Hepatocyte (in vitro differentiated cells): ENCODE measurements around the gene MMS19. TPM values are rescaled to one million over a fixed set of nuclear protein-coding genes. Genes with fewer than 3 reads are reported as not detected.

Experiments
- DNase-seq: peaks from one replicate; pipeline ENCODE4 v3.0.0-alpha.2; 2016; ENCODE audit warnings: low spot score
- H2AFZ ChIP-seq: fragments of 200-600 bp; sonication (generic); 2 replicates; pipeline ENCODE4 v1.6.0; 2016; ENCODE audit warnings: antibody characterized with exemption, mild to moderate bottlenecking
- H3K27ac ChIP-seq: fragments of 200-600 bp; sonication (generic); 2 replicates; pipeline ENCODE4 v1.5.1; 2016; ENCODE audit warnings: mild to moderate bottlenecking
- H3K27me3 ChIP-seq: fragments of 200-600 bp; sonication (generic); 2 replicates; pipeline ENCODE4 v1.6.1; 2016
- H3K36me3 ChIP-seq: fragments of 200-600 bp; sonication (generic); replicated peaks from 2 replicates; pipeline ENCODE4 v1.5.1; 2016; ENCODE audit warnings: low read depth; ENCODE audit not compliant: insufficient read depth
- H3K4me1 ChIP-seq: fragments of 200-600 bp; sonication (generic); 2 replicates; pipeline ENCODE4 v1.5.1; 2016; ENCODE audit warnings: mild to moderate bottlenecking, moderate library complexity; ENCODE audit not compliant: insufficient read depth
- H3K4me2 ChIP-seq: fragments of 200-600 bp; sonication (generic); 2 replicates; pipeline ENCODE4 v1.6.0; 2016
- H3K4me3 ChIP-seq: fragments of 200-600 bp; sonication (generic); 2 replicates; pipeline ENCODE4 v1.5.1; 2016; ENCODE audit warnings: mild to moderate bottlenecking
- H3K79me2 ChIP-seq: fragments of 200-600 bp; sonication (generic); 2 replicates; pipeline ENCODE4 v1.6.0; 2017; ENCODE audit warnings: mild to moderate bottlenecking
- H3K9me2 ChIP-seq: fragments of 200-600 bp; sonication (generic); replicated peaks from 2 replicates; pipeline ENCODE4 v1.6.0; 2017; ENCODE audit warnings: mild to moderate bottlenecking; ENCODE audit not compliant: insufficient read depth
- H3K9me3 ChIP-seq: fragments of 200-600 bp; sonication (generic); 2 replicates; pipeline ENCODE4 v1.5.1; 2016; ENCODE audit warnings: low read depth, mild to moderate bottlenecking
- H4K20me1 ChIP-seq: fragments of 200-600 bp; sonication (generic); 2 replicates; pipeline ENCODE4 v1.6.0; 2016; ENCODE audit warnings: mild to moderate bottlenecking; ENCODE audit not compliant: insufficient read depth, poor library complexity, severe bottlenecking
- CTCF ChIP-seq: fragments of 200-600 bp; sonication (generic); IDR thresholded peaks from 2 replicates; pipeline ENCODE4 v1.5.1; 2016; ENCODE audit warnings: antibody characterized with exemption, mild to moderate bottlenecking; ENCODE audit not compliant: poor library complexity
- EZH2 ChIP-seq: fragments of 200-600 bp; sonication (generic); IDR thresholded peaks from 2 replicates; pipeline ENCODE4 v1.6.1; 2016; ENCODE audit warnings: antibody characterized with exemption, mild to moderate bottlenecking, borderline replicate concordance
- EZH2phosphoT487 ChIP-seq: fragments of 200-600 bp; sonication (generic); IDR thresholded peaks from one replicate; pipeline ENCODE4 v1.6.1; 2018; ENCODE audit warnings: antibody characterized with exemption, mild to moderate bottlenecking, low read depth, moderate library complexity; ENCODE audit not compliant: unreplicated experiment, severe bottlenecking
- WGBS: methylation state at CpG from one replicate; pipeline ENCODE4 v1.1.6; 2016; ENCODE audit warnings: low lambda C conversion rate; ENCODE audit errors: missing lambda C conversion rate; 5-methylcytosine and 5-hydroxymethylcytosine counted together
- polyA plus RNA-seq: library from polyadenylated mRNA; unstranded; fragments of >200 nt; fragmentation: Nextera tagmentation; extraction: Ambion mirVana; gene quantifications from 2 replicates; pipeline ENCODE4 v1.2.1, GENCODE V29; 2016
- total RNA-seq: library from RNA; depleted of rRNA; stranded (reverse); fragments of >200 nt; gene quantifications from 2 replicates; pipeline ENCODE4 v1.2.3, GENCODE V29; 2014

Gene MMS19
- total and polyA plus RNA-seq, 2 experiments from 2014 or later: 58.4 to 68.6 TPM

- Histone ChIP-seq H4K20me1 (peaks cover 3% of the 10 kb centered on the region), H3K4me2 (no peak overlapping the region), H3K4me3 (no peak overlapping the region), H3K27me3 (no peaks in the 10 kb centered on the region), H3K79me2 (peaks cover 64% of the 10 kb centered on the region), H2AFZ (no peak overlapping the region), H3K27ac (no peak overlapping the region), H3K4me1 (no peaks in the 10 kb centered on the region), H3K36me3 (no peaks in the 10 kb centered on the region), H3K9me2 (no peaks in the 10 kb centered on the region), H3K9me3 (no peaks in the 10 kb centered on the region)
- 94% methylated on average over 8 of the region's 8 CpGs for WGBS
- DNase-seq: no peak
- TF ChIP-seq EZH2: no peak
- TF ChIP-seq CTCF: no peak
- no peak for TF ChIP-seq EZH2phosphoT487
Measured at GRCh38 chr10:97509120-97509680, 11.0 kb upstream of the MMS19 start.

GRCh38 chr10:97508342-97508741 lies 10.1 kb upstream of the MMS19 start:
- no peak for TF ChIP-seq CTCF
- no peak for TF ChIP-seq EZH2phosphoT487
- TF ChIP-seq EZH2: no peak
- Histone ChIP-seq H2AFZ (no peak overlapping the region), H3K27me3 (no peaks in the 10 kb centered on the region), H3K4me2 (no peak overlapping the region), H3K4me1 (no peaks in the 10 kb centered on the region), H3K9me3 (no peaks in the 10 kb centered on the region), H3K9me2 (no peaks in the 10 kb centered on the region), H3K27ac (no peak overlapping the region), H3K79me2 (peaks cover 66% of the 10 kb centered on the region), H3K4me3 (no peak overlapping the region), H3K36me3 (no peaks in the 10 kb centered on the region), H4K20me1 (peaks cover 3% of the 10 kb centered on the region)
- WGBS: 40% methylated on average over 1 of the region's 1 CpG
- no peak for DNase-seq

DNA sequence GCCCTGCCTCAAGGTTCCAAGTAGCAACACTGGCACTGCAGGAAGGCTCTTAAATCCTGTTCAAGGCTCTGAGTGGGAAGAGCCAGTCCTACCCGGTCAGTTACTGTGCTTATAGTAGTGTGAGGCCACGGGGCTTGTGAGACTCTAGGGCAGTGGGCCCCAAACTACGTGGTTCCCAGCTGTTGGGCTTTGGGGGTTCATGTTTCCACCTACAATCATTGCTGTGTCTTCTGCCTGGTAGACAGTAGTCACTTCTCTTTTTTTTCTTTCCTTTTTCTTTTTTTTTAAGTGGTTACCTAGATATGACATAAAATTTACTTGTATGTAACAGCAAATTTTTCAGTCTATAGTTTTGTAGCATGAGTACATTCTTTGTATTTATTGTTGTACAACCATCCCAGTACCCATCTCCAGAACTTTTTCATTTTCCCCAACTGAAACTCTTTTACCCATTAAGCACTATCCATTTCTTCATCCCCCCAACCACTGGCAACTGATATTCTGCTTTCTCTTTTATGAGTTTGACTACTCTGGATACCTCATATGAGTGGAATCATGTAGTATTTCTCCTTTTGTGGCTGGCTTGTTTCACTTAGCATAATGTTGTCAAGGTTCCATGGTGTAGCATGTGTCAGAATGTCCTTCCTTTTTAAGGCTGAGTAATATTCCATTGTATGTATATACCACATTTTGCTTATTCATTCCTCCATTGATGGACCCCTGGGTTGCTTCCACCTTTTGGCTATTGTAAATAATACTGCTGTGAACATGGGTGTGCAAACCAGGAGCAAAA lies 8.2 kb upstream of the MMS19 start:
- no peak overlapping the region for H3K4me3 ChIP-seq
- peaks cover 8% of the 10 kb centered on the region for H4K20me1 ChIP-seq
- no peak overlapping the region for H3K27ac ChIP-seq
- H3K27me3 ChIP-seq: no peaks in the 10 kb centered on the region
- peaks cover 7% of the 10 kb centered on the region for H3K4me1 ChIP-seq
- 77% methylated on average over 3 of the region's 3 CpGs for WGBS
- H3K36me3 ChIP-seq: no peaks in the 10 kb centered on the region
- peaks cover 72% of the 10 kb centered on the region for H3K79me2 ChIP-seq
- no peak overlapping the region for H2AFZ ChIP-seq
- no peak for DNase-seq
- no peaks in the 10 kb centered on the region for H3K9me2 ChIP-seq
- TF ChIP-seq EZH2 (no peak), CTCF (no peak), EZH2phosphoT487 (no peak)
- no peaks in the 10 kb centered on the region for H3K9me3 ChIP-seq
- no peak overlapping the region for H3K4me2 ChIP-seq
